HG02678 (cell line): ENCODE data around the gene BMP4.

Experiments
- ATAC-seq: cut with Tn5 transposase; IDR thresholded peaks from one replicate; pipeline ENCODE4 v1.9.1; 2021; ENCODE audit warnings: mild to moderate bottlenecking, moderate library complexity; ENCODE audit not compliant: unreplicated experiment

Gene BMP4

DNA sequence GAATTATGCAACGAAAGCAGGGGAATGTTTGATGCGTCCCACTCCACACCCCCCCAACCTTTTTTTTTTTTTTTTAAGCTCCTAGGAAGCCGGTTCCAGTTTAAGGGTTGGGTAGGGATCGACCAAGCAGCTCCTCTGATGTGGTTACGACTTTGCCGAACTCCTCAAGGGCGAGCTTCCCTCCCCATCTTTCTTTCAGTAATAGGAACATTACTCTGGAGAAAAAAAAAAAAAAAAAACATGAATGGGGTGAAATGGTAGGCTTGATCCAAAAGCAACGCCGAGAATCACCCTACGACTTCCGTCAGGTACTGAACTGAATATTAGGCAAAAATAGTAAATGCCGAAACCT lies 9.6 kb downstream of the BMP4 start:
- no peak for ATAC-seq

DNA sequence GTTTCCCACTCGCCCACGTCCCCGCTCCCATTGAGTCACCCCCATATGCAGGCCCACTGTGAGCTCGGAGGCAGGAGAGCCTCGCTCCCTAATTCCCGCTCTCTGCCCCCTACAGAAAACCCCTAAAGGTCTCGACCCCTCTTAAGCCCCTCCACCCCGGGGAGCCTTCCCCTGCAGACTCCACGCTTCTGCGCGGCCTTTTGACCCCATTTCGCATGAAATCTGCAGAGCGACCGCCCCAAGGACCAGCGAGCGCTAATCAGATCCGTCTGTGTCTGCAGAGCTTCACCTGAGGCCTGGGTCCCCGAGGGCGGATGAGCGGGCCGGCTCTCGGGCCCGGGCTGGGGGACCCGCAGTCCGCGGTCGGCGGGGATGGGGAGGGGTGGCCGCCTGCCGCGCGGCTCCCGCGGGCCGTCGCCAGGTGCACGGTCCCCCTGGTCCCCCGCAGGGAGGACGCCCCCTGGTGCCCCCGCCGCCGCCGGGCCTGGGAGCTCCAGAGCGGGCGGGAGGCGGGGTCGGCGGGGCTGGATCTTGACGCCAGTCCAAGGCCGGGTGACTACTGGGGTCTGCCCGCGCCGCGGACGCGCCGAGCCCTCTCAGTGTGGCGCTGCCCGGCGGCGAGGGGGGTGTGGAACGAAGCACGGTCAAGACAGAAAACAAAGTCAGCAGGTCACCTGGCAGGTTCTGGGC lies 10.1 kb downstream of the BMP4 start:
- no peak for ATAC-seq

DNA sequence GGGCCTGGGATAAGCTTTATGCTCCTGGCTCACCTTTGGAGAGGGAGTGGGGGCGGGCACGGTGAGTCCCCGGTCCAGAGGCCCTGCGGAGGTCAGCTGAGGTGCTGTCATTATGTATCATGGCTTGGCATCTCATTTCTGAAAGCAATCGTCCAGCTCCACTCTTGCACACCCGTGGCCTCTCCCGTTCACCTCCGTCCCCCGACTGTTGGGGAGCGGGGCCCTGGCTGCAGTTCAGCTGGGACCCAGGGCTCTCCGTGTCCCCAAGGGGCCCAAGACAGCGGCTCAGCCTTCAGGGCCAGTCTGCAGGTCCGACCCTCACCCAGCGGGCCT lies 10.6 kb downstream of the BMP4 start:
- no peak for ATAC-seq

DNA sequence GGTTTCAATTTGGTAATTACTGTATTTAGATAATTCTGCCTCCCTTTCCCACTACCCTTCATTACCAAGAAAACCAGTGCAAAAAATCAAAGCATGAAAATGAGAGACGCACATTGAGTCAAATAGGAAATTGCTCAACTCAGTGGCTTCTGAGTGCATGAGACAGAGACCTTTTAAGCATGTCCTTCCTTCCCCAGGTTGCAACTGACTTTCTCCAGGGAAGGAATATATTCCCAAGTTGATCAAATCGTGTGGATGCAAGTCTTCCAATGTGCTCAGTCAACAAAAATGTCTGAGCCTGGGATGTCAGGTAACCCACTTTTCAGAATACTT lies 12.9 kb downstream of the BMP4 start:
- no peak for ATAC-seq

DNA sequence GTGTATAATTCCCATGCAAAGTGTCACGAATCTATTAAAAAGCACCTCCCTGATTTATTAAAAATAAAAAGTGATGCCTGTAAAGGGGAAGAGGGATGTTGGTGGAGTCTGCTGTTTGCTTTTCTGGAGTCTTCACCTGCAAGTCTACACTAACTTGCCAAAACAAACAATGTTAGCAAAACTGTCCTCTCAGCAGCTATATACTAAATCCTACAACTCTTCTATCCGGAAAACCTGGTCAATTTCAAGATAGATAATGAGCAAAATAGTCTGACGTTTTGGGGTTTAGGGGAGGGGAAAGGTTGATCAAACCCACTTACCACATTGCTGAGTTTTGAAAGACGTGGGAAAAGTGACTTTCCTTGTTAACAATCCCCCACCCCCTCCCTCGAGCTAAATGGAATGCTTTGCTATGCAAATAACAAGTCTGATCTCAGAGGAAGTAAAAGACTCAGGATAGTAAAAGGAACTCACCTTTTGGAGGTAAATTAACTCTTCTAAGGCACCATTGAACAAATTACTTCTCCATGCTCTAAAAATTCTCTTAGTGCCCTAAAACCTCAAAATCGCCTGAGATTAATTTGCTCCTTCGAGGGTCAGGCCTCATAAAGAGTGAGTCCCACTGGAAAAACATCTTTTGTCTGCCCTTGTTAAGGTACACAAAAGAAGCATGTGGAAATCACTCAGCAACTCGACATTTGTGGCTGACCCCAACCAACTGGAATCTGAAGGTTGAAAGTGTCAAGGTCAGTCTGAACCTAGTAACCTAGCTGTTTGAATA lies 13.5 kb downstream of the BMP4 start:
- no peak for ATAC-seq

DNA sequence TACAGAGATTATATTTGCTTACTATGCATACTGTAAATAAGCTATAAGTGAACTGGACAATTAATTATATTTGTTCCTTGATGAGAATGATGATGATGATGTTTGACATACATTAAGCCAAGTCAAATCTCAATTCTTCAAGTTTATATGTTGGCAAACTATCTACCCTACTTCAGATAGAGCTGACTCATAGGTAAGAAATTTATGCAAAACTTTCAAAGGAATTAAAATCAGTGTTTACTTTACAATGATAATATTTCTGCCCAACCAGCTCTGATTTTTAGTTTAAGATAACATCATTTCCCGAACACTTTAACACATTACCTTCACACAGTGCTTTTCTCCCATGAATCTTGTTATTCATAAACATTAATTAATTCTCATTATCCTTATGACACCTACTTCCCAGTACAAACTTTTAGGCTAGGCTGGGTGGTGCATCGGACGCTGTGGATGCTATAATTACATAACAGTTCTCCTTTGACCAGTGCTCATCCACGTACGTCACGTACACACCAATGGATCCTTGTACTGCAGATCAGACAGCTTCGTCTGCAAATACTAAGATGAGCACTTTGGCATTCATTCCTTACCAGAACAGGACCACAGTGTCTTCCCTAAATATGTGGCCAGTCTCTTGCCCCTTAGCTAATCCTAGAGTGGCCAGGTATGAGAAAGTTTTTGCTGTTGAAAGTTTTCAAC lies 18.3 kb downstream of the BMP4 start:
- ATAC-seq: no peak

DNA sequence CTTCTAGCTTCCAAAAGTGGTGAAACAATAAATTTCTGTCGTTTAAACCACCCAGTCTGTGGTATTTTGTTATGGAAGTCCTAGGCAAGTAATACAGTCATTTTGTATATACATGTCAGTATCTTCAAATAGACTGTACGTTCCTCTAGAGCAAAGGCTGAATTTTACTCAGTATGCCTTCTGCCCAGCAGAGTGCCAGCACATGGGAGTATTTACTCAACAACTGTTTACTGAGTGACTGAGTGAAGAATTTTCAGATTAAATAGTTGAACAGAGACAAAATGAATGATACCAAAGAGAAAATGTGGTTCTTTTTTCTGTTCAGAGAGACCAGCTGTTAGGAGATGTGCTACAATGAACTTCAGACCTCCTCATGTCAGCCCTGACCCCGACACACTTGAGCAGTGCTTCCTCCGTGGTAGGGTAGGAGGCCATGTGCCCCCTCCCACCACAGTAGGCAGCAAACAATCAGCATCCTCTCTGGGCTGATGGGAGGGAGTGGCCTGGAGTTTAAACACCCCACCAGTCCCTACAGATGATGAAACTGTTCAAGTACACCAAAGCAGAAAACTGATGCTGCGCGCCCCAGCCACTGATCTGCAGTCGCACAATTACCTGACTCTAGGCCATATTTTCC lies 21.7 kb downstream of the BMP4 start:
- ATAC-seq: no peak

DNA sequence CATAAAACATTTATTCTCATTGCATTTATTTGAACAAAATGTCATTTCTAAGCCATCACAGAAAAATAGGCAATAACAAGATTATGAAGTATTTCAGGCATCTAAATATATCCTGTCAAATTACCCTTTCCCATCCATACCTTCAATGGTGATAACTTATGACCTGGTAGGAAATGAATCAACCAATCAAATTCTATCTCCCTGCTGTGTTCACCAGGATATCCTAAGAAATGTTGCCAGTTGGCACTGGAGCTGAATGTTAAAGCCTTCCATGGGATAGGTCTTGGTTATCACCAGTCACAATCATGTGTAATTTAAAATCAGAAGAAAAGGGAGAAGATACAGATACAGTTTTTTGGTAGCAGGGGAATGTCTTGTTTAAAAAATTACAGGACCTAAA lies 23.7 kb downstream of the BMP4 start:
- ATAC-seq: no peak

DNA sequence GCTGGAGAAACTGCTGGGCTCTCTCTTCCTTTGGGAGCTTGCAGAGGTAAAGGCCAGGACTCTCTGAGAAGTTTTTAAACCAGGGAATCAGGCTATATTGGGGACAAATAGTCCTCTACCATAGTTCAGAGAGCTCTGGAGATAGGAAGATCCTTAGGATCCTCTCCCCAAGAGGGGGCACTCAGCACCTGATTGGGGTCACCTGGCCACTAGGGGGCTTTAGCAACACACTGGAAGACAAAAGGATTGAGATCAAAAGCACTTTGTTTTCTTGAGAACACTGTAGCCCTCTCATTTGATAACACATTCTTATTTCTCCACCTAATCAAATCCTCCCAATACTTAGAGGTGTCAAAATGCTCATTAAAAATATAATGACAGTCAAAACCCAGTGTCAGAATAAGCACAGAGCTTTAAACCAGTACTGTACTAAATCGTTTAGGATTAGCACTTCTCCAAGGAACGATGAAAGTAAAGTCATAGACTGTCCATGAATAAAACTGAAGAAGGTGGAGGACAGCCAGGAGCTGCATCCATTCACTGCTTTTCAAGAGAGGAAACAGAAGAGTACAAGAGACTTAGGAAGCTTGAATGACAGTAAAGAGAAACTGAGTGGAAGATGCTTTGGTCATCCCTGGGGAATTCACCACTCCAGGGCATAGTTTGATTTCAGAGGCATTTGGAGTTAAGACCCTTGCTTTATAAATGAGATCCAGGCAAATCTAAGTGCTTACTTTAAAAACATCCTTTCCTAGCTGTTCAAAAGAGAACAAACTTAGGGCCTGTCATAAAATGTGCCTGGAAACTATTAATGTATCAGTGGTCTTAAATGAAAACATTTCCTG lies 26.5 kb downstream of the BMP4 start:
- ATAC-seq: no peak

DNA sequence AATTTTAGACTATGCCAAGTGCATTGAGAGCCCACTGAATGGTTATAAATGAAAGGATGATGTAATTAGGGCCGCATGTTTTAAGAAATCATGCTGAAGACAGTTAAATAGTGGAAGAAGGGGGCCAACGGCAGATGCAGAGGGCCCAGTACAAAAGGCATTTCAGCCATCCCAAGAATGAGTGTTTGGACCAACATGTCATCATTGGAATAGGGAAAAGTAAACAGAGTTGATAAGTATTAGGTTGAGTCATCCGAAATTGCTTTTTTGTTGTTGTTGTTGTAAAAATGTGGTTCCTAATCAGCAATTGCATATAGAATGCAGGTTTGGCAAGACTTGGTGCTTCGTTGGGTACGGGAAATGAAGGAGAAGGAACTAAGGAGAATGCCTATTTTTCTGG lies 29.5 kb downstream of the BMP4 start:
- no peak for ATAC-seq

DNA sequence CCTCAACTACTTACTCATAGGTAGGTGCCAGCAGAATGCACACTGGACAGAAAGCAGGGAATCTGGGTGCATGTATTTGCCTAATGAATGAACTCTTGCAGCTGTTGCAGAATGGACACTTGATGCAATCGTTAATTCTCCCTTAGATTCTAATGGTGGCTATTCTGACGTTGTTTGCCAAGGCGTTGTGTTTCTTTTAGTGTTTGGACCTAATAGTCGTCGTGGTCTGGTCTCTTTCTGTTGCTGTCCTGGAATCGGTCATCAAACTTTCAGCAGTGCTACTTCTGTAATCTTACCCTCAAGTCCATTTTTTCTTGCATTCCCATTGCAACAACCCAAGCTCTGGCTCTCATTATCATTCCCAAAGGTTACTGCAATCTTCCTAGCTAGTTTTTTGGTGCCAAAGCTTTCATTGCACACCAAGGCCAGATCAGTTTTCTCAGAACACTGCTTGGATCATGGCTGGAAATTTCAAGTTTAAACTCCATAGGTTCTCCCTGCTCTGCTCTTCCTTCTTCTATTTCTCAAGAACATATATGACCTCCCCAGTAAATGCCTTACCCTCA lies 31.3 kb downstream of the BMP4 start:
- no peak for ATAC-seq

DNA sequence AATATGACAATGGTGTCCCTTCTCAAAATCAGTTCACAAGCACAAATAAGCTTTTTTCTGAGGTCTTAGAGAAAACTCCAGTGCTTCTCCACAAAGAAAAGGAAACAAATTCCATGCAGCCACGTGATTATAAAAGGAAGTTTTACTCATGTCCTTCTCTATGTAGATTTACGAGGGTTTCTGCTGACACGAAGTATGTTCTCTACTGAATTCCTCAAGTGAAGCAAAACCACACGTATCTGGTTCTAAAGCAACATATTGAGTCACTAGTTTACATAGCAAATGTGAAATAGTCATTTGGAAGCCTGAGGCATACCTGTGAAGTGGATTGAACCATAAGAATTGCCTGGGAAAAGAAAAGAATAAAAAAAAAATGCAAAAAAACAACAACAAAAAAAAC lies 31.9 kb downstream of the BMP4 start:
- ATAC-seq: no peak

DNA sequence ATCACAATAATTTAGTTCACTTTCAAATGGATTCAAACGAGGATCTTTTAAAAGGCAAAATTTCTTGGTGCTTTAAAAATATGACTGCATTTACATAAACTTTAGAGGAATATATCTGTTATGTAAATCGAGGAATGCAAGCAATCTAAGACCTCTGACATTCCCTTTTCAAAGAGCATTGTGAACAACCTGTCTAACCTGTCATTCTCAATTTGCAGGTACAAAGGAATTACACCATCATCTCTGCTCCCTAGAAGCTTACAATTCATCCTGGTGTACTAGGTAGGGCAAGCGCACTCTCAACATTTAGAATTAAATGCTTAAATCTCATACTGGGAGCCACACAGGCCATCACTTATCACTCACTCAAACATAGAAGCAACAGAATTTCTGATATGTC lies 35.6 kb downstream of the BMP4 start:
- ATAC-seq: no peak

DNA sequence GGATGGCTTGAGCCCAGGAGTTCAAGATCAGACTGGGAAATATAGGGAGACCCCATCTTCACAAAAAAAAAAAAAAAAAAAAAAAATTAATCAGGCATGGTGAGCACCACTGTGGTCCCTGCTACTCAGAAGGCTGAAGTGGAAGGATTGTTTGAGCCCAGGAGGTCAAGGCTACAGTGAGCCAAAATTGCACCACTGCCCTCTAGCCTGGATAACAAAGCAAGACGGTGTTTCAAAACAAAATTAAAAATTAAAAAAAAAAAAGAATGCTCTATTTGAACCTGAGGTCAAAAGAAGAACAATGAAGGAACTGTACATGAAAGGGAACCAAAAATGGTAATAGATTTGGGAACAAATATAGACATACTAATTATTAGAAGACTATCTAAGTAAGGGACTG lies 40.4 kb downstream of the BMP4 start:
- ATAC-seq: no peak

DNA sequence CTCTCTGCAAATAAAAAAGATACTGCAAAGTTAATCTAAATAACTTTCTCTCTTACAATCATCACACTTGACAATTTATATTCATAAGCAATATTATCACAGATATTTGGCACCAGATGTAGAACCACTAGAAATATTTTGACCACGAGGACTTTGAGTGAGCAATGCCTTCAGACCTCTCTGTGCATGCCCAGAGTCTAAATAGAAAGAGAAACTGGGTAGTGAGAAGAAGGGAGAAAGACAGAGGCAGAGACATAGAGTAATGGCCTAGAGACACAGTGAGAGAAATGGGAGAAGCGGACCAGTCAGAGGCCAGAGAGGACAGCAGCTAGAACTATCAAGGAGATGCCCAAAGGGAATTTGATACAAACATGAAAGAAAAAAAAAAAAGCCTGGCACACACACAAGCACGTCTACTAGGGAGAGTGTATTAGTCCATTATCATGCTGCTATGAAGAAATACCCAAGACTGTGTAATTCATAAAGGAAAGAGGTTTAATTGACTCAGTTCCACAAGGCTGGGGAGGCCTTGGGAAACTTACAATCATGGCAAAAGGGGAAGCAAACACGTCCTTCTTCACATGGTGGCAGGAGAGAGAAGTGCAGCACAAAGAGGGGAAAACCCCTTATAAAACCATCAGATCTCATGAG lies 41.1 kb downstream of the BMP4 start:
- no peak for ATAC-seq

DNA sequence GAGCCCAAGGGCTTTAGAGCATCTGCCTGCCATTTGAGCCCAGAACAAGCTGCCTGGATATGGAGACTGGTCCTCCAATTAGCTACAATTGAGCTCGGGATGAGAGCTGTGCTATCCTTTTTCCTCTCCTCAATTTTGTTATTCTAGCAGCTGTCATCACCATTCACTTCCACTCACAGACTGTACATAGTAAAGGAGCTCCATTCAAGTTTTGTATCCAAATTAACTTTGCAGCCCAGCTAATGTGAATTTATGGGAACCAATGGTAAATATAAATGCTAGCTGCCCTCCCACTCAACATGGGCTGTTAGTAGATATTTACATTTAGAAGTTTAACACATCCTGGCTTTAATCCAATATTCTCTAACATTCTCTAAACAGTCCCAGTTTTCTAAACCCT lies 44.6 kb downstream of the BMP4 start:
- no peak for ATAC-seq

DNA sequence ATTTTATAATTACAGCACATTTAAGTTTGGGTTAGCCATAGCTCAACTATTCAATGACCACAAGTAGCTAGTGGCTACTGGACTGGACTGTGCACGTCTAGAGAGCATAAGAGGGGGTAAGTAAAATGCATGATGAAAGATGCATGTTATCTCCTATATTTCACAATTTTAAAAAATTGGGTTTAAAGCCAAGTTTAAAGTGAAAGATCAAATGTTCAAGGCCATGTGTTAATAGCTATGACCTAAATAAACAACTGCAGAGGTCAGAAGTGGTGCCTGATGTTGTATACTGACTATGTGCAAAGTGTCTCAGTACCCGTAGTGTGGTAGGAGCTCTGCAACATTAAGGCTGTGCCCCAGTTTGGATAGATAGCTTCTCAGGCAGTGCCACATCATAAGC lies 48.2 kb downstream of the BMP4 start:
- no peak for ATAC-seq

DNA sequence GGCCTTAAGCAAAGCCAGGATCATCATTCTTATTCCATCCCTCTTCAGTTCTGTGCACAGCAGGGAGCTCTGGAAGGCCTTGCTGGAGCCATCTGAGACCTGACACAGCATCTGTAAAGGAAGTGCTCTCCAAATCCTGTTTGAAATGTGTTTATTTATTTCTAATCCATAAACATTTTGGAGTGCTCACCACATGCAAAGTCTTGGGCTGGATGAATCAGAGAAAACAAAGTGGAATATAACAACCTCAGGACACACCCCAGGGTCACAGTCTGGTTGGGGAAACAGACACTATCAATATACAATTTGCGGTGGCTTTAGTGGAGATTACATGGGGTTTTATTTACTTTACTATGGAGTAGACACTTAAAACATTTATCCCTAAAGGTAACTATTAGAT lies 54.3 kb downstream of the BMP4 start:
- no peak for ATAC-seq

DNA sequence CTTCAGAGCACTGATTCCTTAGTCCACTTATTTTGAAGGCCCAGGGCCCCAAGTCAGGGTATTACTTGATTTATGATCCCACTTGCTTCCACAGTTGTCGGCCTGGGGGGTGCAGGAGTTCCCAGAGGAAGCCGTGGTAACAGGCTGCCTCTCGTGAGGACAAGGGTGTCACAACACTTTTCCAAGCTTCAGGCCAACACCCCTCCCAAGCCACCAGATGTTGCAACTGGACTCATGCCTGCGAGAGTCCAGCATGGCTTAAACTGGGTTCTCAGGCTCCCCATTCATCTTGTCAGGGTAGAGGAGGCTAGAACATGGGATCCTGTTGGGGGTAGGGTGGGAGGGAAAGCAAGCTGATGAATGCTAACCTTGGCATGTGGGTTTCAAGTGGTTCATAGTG lies 56.1 kb downstream of the BMP4 start:
- no peak for ATAC-seq
